AG08395 (cell line): ENCODE data around the gene TMIGD2.

Experiments used
- DNase-seq: peaks from one replicate; pipeline ENCODE4 v3.0.0; 2012; ENCODE audit warnings: mixed read lengths, low spot score

TMIGD2 gene

GRCh38 chr19:4326215-4326836, 24.1 kb upstream of the TMIGD2 start:
- DNase-seq = no peak

- DNase-seq = no peak
These were observed 22.0 kb upstream of the TMIGD2 start for GRCh38 chr19:4324228-4324627.

- DNase-seq = no peak
These were observed 21.5 kb upstream of the TMIGD2 start for GRCh38 chr19:4323692-4324091.

- no peak for DNase-seq
These were observed 20.9 kb upstream of the TMIGD2 start for GRCh38 chr19:4322942-4323665.

- no peak for DNase-seq
These were observed 18.2 kb upstream of the TMIGD2 start for GRCh38 chr19:4320419-4320818.

- DNase-seq = no peak
These were observed 17.0 kb upstream of the TMIGD2 start for GRCh38 chr19:4319067-4319718.

GRCh38 chr19:4318460-4318859, 16.3 kb upstream of the TMIGD2 start:
- DNase-seq = no peak

- no peak for DNase-seq
These were observed 14.8 kb upstream of the TMIGD2 start for GRCh38 chr19:4316956-4317355.

- DNase-seq = no peak
These were observed 11.8 kb upstream of the TMIGD2 start for GRCh38 chr19:4313847-4314490.

GRCh38 chr19:4310247-4311121, 8.3 kb upstream of the TMIGD2 start:
- no peak for DNase-seq

- no peak for DNase-seq
These were observed 3.5 kb upstream of the TMIGD2 start for GRCh38 chr19:4305659-4306058.

GRCh38 chr19:4305257-4305612, 3.0 kb upstream of the TMIGD2 start:
- DNase-seq = no peak

- DNase-seq = peak; percentile 98
These were observed 2.5 kb upstream of the TMIGD2 start, which contains the start of gene FSD1 for GRCh38 chr19:4304538-4305256. Gene FSD1 (plus strand): TSS chr19:4304598. CDS start chr19:4304747, 149 bp downstream.

GRCh38 chr19:4303819-4304537, 1.8 kb upstream of the TMIGD2 start:
- no peak for DNase-seq

- no peak for DNase-seq
These were observed 473 bp downstream of the TMIGD2 start for GRCh38 chr19:4301590-4302242.

GRCh38 chr19:4300589-4300988, 1.6 kb downstream of the TMIGD2 start:
- no peak for DNase-seq

- no peak for DNase-seq
These were observed 3.2 kb downstream of the TMIGD2 start for GRCh38 chr19:4298810-4299550.

- DNase-seq = no peak
These were observed 4.0 kb downstream of the TMIGD2 start for GRCh38 chr19:4297901-4298809.
